ENCODE measurements around the gene SMURF1.

SMURF1 gene

DNA sequence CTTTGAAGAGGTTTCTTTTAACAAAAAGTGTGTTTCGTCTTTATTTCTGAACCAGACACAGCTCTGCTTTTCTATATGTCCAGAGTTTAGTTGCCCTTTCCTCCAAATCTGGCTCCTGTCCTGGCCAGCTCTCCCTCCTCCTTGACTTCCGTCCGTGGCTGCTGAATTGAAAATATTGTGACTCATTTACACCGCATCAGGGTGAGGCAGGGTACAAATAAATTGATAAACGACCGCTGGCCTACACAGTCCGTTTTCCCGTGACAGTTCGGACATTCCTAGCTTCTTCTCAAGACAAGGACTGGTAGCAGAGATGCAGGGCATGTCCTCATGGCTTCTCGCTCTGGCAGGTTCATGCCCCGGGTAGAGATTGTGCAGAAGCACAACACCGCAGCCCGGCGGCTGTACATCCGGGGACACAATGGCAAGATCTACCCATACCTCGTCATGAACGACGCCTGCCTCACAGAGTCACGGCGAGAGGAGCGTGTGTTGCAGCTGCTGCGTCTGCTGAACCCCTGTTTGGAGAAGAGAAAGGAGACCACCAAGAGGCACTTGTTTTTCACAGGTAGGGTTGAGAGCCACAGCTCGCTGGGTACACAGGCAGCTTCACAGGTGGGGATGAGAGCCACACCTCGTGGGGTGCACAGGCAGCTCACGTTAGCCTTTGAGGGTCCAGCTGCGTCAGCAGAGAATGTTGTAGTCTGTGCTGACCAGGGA lies 139.0 kb downstream of the SMURF1 start:
- Histone ChIP-seq H3K4me1 (ENCODE audit: insufficient read depth, low read length) (no peaks in the 10 kb centered on the region), H3K36me3 (ENCODE audit: insufficient read depth, low read length) (peaks cover 31% of the 10 kb centered on the region), H3K9me3 (ENCODE audit: control insufficient read depth, insufficient read depth, low read length) (no peaks in the 10 kb centered on the region), H3K9ac (ENCODE audit: low read depth, low read length) (no peak overlapping the region)

GRCh38 chr7:99004216-99004615 lies 139.7 kb downstream of the SMURF1 start:
- H3K36me3 ChIP-seq (ENCODE audit: insufficient read depth, low read length): peaks cover 31% of the 10 kb centered on the region
- H3K4me1 ChIP-seq (ENCODE audit: insufficient read depth, low read length): no peaks in the 10 kb centered on the region
- no peak overlapping the region for H3K9ac ChIP-seq (ENCODE audit: low read depth, low read length)
- no peaks in the 10 kb centered on the region for H3K9me3 ChIP-seq (ENCODE audit: control insufficient read depth, insufficient read depth, low read length)

- H3K36me3 ChIP-seq (ENCODE audit: insufficient read depth, low read length): peaks cover 28% of the 10 kb centered on the region
- no peaks in the 10 kb centered on the region for H3K9me3 ChIP-seq (ENCODE audit: control insufficient read depth, insufficient read depth, low read length)
- no peaks in the 10 kb centered on the region for H3K4me1 ChIP-seq (ENCODE audit: insufficient read depth, low read length)
- no peak overlapping the region for H3K9ac ChIP-seq (ENCODE audit: low read depth, low read length)
These were observed 140.5 kb downstream of the SMURF1 start for GRCh38 chr7:99003419-99003818.

- H3K9me3 ChIP-seq (ENCODE audit: control insufficient read depth, insufficient read depth, low read length): no peaks in the 10 kb centered on the region
- H3K9ac ChIP-seq (ENCODE audit: low read depth, low read length): no peak overlapping the region
- H3K36me3 ChIP-seq (ENCODE audit: insufficient read depth, low read length): peaks cover 29% of the 10 kb centered on the region; the same call in 1 of the 2 replicates
- no peaks in the 10 kb centered on the region for H3K4me1 ChIP-seq (ENCODE audit: insufficient read depth, low read length)
These were observed 141.1 kb downstream of the SMURF1 start for GRCh38 chr7:99002827-99003212.

- H3K9ac ChIP-seq (ENCODE audit: low read depth, low read length): no peak overlapping the region
- H3K9me3 ChIP-seq (ENCODE audit: control insufficient read depth, insufficient read depth, low read length): no peaks in the 10 kb centered on the region
- H3K4me1 ChIP-seq (ENCODE audit: insufficient read depth, low read length): no peaks in the 10 kb centered on the region
- peaks cover 29% of the 10 kb centered on the region; the same call in 1 of the 2 replicates for H3K36me3 ChIP-seq (ENCODE audit: insufficient read depth, low read length)
These were observed 141.6 kb downstream of the SMURF1 start for GRCh38 chr7:99002148-99002826.

DNA sequence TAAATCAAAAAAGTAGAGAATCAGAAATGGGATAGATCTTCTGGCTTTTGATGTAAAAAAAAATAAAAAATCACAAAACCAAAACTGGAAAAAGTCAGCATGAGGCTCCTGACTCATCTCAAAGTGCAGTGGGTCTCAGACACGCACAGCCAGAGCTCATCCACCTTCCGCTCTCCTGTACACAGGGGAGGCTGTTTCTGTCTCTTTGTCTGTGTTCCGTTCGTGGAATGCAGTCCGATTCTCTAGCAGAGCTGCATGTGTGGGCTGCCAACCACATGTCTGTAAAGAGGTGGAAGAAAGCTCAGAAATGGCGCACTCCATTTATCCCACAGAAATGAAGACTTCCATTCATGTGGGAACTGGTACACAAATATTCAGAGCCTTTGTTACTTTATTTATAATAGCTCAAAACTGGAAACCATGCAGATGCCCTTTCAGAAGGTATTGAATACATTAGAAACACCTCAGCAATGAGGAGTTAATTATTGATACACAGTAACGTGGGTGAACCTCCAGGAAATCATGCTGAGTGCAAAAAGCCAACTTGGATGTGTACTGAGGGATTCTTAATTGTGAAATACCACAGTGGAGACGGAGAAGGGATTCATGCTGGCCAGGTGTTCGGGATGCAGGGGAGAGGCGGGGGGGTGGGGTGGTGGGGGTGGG lies 142.3 kb downstream of the SMURF1 start:
- H3K9me3 ChIP-seq (ENCODE audit: control insufficient read depth, insufficient read depth, low read length): no peaks in the 10 kb centered on the region
- no peaks in the 10 kb centered on the region for H3K4me1 ChIP-seq (ENCODE audit: insufficient read depth, low read length)
- H3K9ac ChIP-seq (ENCODE audit: low read depth, low read length): no peak overlapping the region
- peaks cover 28% of the 10 kb centered on the region; the same call in 1 of the 2 replicates for H3K36me3 ChIP-seq (ENCODE audit: insufficient read depth, low read length)

GRCh38 chr7:99000904-99001465 lies 142.9 kb downstream of the SMURF1 start:
- H3K36me3 ChIP-seq (ENCODE audit: insufficient read depth, low read length): peaks cover 24% of the 10 kb centered on the region
- no peak overlapping the region for H3K9ac ChIP-seq (ENCODE audit: low read depth, low read length)
- H3K4me1 ChIP-seq (ENCODE audit: insufficient read depth, low read length): no peaks in the 10 kb centered on the region
- H3K9me3 ChIP-seq (ENCODE audit: control insufficient read depth, insufficient read depth, low read length): no peaks in the 10 kb centered on the region

DNA sequence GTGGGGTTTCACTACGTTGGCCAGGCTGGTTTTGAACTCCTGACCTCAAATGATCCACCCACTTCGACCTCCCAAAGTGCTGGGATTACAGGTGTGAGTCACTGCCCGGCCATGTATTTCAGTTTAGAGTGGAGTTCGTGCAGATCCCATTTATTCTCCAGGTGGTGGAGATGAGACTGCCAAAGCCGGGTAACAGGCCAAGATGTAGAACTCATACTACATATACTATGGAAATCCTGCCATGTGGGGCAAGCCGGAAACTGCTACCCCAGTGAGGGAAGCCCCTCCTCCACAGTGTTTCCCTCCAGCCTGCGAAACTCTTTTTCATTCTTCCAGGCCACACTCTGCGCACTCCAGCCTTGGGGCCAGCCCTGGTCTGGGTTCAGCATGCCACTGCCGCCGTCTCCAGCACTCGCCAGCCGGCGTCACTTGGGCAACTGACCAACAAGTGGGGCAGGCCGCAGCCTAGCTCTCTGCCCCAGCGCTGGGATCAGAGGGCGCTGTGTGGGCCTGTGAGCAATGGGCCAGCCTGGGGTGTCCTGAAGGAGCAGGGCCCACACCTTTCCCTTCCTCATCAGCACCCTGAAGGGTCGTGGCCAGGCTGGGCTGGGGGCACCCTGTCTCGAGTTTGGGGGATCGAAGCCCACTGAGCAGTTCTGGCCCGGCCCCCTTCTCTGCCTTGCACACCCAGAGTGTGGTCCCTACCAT lies 143.6 kb downstream of the SMURF1 start:
- Histone ChIP-seq H3K36me3 (ENCODE audit: insufficient read depth, low read length) (peaks cover 20% of the 10 kb centered on the region), H3K4me1 (ENCODE audit: insufficient read depth, low read length) (no peaks in the 10 kb centered on the region), H3K9ac (ENCODE audit: low read depth, low read length) (no peak overlapping the region), H3K9me3 (ENCODE audit: control insufficient read depth, insufficient read depth, low read length) (no peaks in the 10 kb centered on the region)

DNA sequence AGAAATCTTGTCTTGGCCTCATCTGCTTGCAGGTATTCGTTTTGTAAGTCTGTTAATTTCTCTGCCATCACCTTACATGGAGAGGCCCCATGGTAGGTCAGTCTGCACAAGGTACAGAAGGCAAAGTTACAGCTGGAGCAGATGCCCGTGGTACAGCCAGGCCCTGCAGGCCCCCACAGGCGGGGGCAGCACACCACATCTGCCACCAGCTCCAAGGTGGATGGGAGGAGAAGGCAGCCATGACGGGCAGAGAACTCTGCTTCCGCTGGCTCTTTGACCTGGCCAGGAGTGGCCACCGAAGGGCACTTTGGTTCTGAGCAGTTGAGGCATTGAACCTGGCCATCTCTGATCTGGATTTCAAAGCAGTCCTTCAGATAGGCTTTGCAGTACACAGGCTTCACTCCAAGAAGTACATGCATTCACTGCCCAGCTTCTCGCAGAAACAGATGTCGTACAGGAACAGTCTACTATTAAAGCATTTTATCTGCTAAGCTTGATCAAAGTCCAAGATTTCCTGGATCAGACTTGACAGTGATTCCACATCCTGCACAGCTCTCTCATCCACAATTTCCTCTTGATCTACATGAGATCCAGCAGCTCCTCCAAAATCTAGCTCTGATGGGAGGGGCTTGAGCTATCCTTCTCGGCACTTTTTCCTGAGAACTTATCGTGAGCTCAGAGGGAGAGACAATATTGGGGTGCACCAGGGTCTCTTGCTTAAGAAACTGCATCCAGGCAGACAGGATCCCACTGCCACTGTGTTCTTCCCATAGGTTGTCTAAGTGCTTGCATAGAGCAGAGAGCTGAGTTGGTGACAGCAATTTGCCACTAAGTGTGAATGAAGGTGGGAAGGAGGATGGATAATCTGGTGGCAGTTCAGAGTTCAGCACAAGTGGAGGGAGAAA lies 144.8 kb downstream of the SMURF1 start:
- peaks cover 18% of the 10 kb centered on the region for H3K36me3 ChIP-seq (ENCODE audit: insufficient read depth, low read length)
- H3K9ac ChIP-seq (ENCODE audit: low read depth, low read length): no peak overlapping the region
- no peaks in the 10 kb centered on the region for H3K9me3 ChIP-seq (ENCODE audit: control insufficient read depth, insufficient read depth, low read length)
- H3K4me1 ChIP-seq (ENCODE audit: insufficient read depth, low read length): no peaks in the 10 kb centered on the region

GRCh38 chr7:98997846-98998245 lies 146.1 kb downstream of the SMURF1 start:
- Histone ChIP-seq H3K9ac (ENCODE audit: low read depth, low read length) (no peak overlapping the region), H3K4me1 (ENCODE audit: insufficient read depth, low read length) (no peaks in the 10 kb centered on the region), H3K9me3 (ENCODE audit: control insufficient read depth, insufficient read depth, low read length) (no peaks in the 10 kb centered on the region), H3K36me3 (ENCODE audit: insufficient read depth, low read length) (peaks cover 20% of the 10 kb centered on the region)

GRCh38 chr7:98996150-98996552 lies 147.8 kb downstream of the SMURF1 start:
- Histone ChIP-seq H3K9me3 (ENCODE audit: control insufficient read depth, insufficient read depth, low read length) (no peaks in the 10 kb centered on the region), H3K36me3 (ENCODE audit: insufficient read depth, low read length) (peaks cover 26% of the 10 kb centered on the region), H3K4me1 (ENCODE audit: insufficient read depth, low read length) (no peaks in the 10 kb centered on the region), H3K9ac (ENCODE audit: low read depth, low read length) (no peak overlapping the region)

DNA sequence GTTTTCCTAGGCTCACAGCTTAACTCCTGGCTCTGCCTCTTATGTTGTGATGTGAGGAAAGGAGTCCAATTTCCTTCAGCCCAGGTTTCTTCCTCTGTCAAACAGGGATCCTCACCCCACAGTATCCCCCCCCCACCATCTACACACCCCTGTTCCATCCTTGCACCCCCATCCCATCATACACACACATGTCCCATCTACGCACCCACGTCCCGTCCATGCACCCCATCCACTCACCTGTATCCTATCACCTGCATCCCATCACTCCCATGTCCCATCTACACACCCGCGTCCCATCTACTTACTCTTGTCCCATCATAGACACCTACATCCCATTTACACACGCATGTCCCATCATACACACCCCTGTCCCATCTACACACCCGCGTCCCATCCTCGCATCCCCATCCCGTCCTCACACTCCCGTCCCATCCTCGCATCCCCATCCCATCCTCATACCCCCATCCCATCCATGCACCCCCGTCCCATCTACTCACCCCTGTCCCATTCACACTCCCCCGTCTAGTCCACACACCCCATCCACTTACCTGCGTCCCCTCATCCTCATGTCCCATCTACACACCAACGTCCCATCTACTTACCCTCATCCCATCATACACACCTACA lies 148.3 kb downstream of the SMURF1 start:
- H3K4me1 ChIP-seq (ENCODE audit: insufficient read depth, low read length): no peaks in the 10 kb centered on the region
- peaks cover 23% of the 10 kb centered on the region for H3K36me3 ChIP-seq (ENCODE audit: insufficient read depth, low read length)
- H3K9ac ChIP-seq (ENCODE audit: low read depth, low read length): no peak overlapping the region
- H3K9me3 ChIP-seq (ENCODE audit: control insufficient read depth, insufficient read depth, low read length): no peaks in the 10 kb centered on the region

DNA sequence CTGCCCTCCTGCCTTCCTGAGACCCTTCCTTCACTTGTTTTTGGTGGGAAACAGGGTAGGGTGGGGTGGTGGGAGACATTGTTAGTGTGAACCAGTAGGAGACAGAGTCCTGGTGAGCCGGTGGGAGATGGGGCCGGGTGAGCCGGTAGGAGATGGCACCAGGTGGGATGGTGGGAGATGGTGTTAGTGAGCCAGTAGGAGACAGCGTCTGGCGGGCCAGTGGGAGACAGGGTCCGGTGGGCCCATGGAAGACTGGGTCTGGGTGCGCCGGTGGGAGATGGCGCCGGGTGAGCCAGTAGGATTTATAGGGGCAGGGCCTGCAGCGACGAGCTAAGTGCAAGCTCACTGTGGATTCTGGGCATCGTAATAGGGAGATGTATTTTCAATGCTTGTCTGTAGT lies 148.8 kb downstream of the SMURF1 start:
- no peaks in the 10 kb centered on the region for H3K4me1 ChIP-seq (ENCODE audit: insufficient read depth, low read length)
- peaks cover 23% of the 10 kb centered on the region for H3K36me3 ChIP-seq (ENCODE audit: insufficient read depth, low read length)
- H3K9me3 ChIP-seq (ENCODE audit: control insufficient read depth, insufficient read depth, low read length): no peaks in the 10 kb centered on the region

More for the DNA sequence above, 148.8 kb downstream of the SMURF1 start:
- no peak overlapping the region for H3K9ac ChIP-seq (ENCODE audit: low read depth, low read length)

All from ES-I3 (cell line).